Esophagus muscularis mucosa (tissue), 4 donors: Measurements from ENCODE around the gene WTIP. TPM values are rescaled to one million over a fixed set of nuclear protein-coding genes. Genes with fewer than 3 reads are reported as not detected.

Experiments used
- DNase-seq: peaks from one replicate; pipeline ENCODE4 v3.0.0-alpha.2; 2017; ENCODE audit errors: extremely low spot score
- H3K27ac ChIP-seq, 4 donors: fragments of 200-600 bp; sonication (generic); replicated peaks in 1 of 4; 1 replicate in 3 of 4; 2 replicates in 1 of 4; pipeline ENCODE4 v1.5.1; 2016 to 2019; ENCODE audit warnings: mild to moderate bottlenecking in 1 of 4
- H3K27me3 ChIP-seq, 4 donors: fragments of 200-600 bp; sonication (generic); one replicate each; pipeline versions ENCODE4 v1.5.1 to v1.6.0; 2016 to 2019
- H3K36me3 ChIP-seq, 4 donors: fragments of 200-600 bp; sonication (generic); one replicate each; pipeline ENCODE4 v1.5.1; 2016 to 2019
- H3K4me1 ChIP-seq, 4 donors: fragments of 200-600 bp; sonication (generic); one replicate each; pipeline ENCODE4 v1.5.1; 2016 to 2019
- H3K4me3 ChIP-seq, 4 donors: fragments of 200-600 bp; sonication (generic); 1 replicate in 2 of 4; 2 replicates in 2 of 4; pipeline ENCODE4 v1.5.1; 2016 to 2019; ENCODE audit warnings: mild to moderate bottlenecking in 4 of 4, moderate library complexity in 1 of 4
- H3K9me3 ChIP-seq, 4 donors: fragments of 200-600 bp; sonication (generic); 1 replicate in 3 of 4; 2 replicates in 1 of 4; pipeline ENCODE4 v1.5.1; 2016 to 2019
- CTCF ChIP-seq, 3 experiments: fragments of 200-600 bp in 2 of 3; fragments of 450-650 bp in 1 of 3; sonication (generic) in 2 of 3; IDR thresholded peaks; one replicate each; pipeline ENCODE4 v1.5.1; 2017 to 2019; ENCODE audit warnings: antibody characterized with exemption in 3 of 3, mild to moderate bottlenecking in 2 of 3, moderate library complexity in 1 of 3
- EP300 ChIP-seq: sonication (generic); formaldehyde crosslinking; IDR thresholded peaks from one replicate; pipeline ENCODE4 v1.6.1; 2017; ENCODE audit warnings: antibody characterized with exemption
- POLR2A ChIP-seq: fragments of 450-650 bp; IDR thresholded peaks from one replicate; pipeline ENCODE4 v1.6.1; 2017; ENCODE audit warnings: antibody characterized with exemption, moderate library complexity, mild to moderate bottlenecking, low read depth
- POLR2AphosphoS5 ChIP-seq, 2 donors: sonication (generic); formaldehyde crosslinking; IDR thresholded peaks; one replicate each; pipeline ENCODE4 v1.6.1; 2017; ENCODE audit warnings: antibody characterized with exemption in 2 of 2
- WGBS: methylation state at CpG from one replicate; pipeline ENCODE4 v1.1.5; 2018; 5-methylcytosine and 5-hydroxymethylcytosine counted together
- intact Hi-C: fragments of 100-400 bp; cut with DNase I; formaldehyde crosslinking; loops from one replicate; pipeline ENCODE4 v1.15.1; 2023
- total RNA-seq, 4 donors: library from RNA; depleted of rRNA; stranded (reverse); fragments of >200 nt; gene quantifications; one replicate each; pipeline versions ENCODE4 v1.1.0 to v1.2.1, GENCODE V29; 2016

The WTIP gene
- total RNA-seq, 4 donors from 2014 or later: 19.1 to 68.0 (median 43.4) TPM

GRCh38 chr19:34497112-34497805 is 15.7 kb downstream of the WTIP start:
- no peak for DNase-seq
- 89% methylated on average over 14 of the region's 15 CpGs for WGBS
- no peaks in the 10 kb centered on the region for H3K27me3 ChIP-seq
- peaks cover 29 to 77% (median 73%) of the 10 kb centered on the region in 4 donors for H3K36me3 ChIP-seq
- intact Hi-C loops: loop anchor here (5.0 kb wide), 1 partner anchor 65 kb away; no protein-coding TSS in a partner anchor
- H3K27ac ChIP-seq: no peak overlapping the region
- peaks cover 5 to 10% (median 9%) of the 10 kb centered on the region in 4 donors for H3K4me1 ChIP-seq
- H3K4me3 ChIP-seq: no peak overlapping the region
- TF ChIP-seq EP300 (no peak), POLR2A (no peak), POLR2AphosphoS5 (IDR thresholded peaks at IDR 0.05) (no peak)
- H3K9me3 ChIP-seq: no peaks in the 10 kb centered on the region

- no peak for TF ChIP-seq CTCF (IDR thresholded peaks at IDR 0.05)
- no peak for TF ChIP-seq EP300
- no peak for TF ChIP-seq POLR2AphosphoS5 (IDR thresholded peaks at IDR 0.05)
- no peak for TF ChIP-seq POLR2A
- no peak overlapping the region for H3K4me3 ChIP-seq
- peaks cover 13 to 57% (median 52%) of the 10 kb centered on the region in 4 donors for H3K36me3 ChIP-seq
- H3K4me1 ChIP-seq: peaks cover 13 to 23% (median 19%) of the 10 kb centered on the region in 4 donors
- no peaks in the 10 kb centered on the region for H3K27me3 ChIP-seq
- H3K9me3 ChIP-seq: no peaks in the 10 kb centered on the region
- intact Hi-C loops: loop anchor here (5.0 kb wide), 1 partner anchor 67 kb away; no protein-coding TSS in a partner anchor
- 86% methylated on average over 13 of the region's 13 CpGs for WGBS
- DNase-seq: no peak
- no peak overlapping the region for H3K27ac ChIP-seq
Observed at GRCh38 chr19:34499155-34499834, 17.7 kb downstream of the WTIP start.

- 68% methylated on average over 17 of the region's 25 CpGs for WGBS
- H3K4me1 ChIP-seq: peaks cover 18 to 25% (median 22%) of the 10 kb centered on the region in 4 donors
- H3K27ac ChIP-seq: peak overlapping the region in 1 of 4 donors; percentile 40
- intact Hi-C loops: loop anchor here (5.0 kb wide), 1 partner anchor 212 kb away; no protein-coding TSS in a partner anchor
- DNase-seq: no peak
- TF ChIP-seq EP300 (no peak), POLR2AphosphoS5 (IDR thresholded peaks at IDR 0.05) (no peak), POLR2A (no peak), CTCF (IDR thresholded peaks at IDR 0.05) (no peak)
- no peaks in the 10 kb centered on the region for H3K9me3 ChIP-seq
- peaks cover 8 to 43% (median 38%) of the 10 kb centered on the region in 4 donors for H3K36me3 ChIP-seq
- H3K27me3 ChIP-seq: no peaks in the 10 kb centered on the region
- no peak overlapping the region for H3K4me3 ChIP-seq
Observed at GRCh38 chr19:34500656-34501120, 19.1 kb downstream of the WTIP start.

- H3K4me1 ChIP-seq: peaks cover 18 to 27% (median 23%) of the 10 kb centered on the region in 4 donors
- intact Hi-C loops: loop anchor here (5.0 kb wide), 1 partner anchor 211 kb away; no protein-coding TSS in a partner anchor
Observed at GRCh38 chr19:34501339-34502320, 20.1 kb downstream of the WTIP start.

More at GRCh38 chr19:34501339-34502320, 20.1 kb downstream of the WTIP start:
- Histone ChIP-seq H3K9me3 (no peaks in the 10 kb centered on the region), H3K27ac (peak overlapping the region in 3 of 4 donors; percentile 2 to 47 (median 40)), H3K27me3 (no peaks in the 10 kb centered on the region), H3K36me3 (peaks cover 2 to 34% (median 29%) of the 10 kb centered on the region in 4 donors), H3K4me3 (peak overlapping the region in 1 of 4 donors; percentile 16)
- TF ChIP-seq EP300 (no peak), CTCF (IDR thresholded peaks at IDR 0.05) (peak; percentile 94 to 99 (median 98)), POLR2A (no peak), POLR2AphosphoS5 (IDR thresholded peaks at IDR 0.05) (peak; percentile 44 to 78)
- WGBS: 40% methylated on average over 39 of the region's 40 CpGs
- peak; percentile 97 for DNase-seq
